SK-N-SH (cell line): ENCODE measurements around the gene NFIA.

Experiments
- CTCF ChIP-seq: fragments of 200-600 bp; sonication (generic); IDR thresholded peaks from 2 replicates; pipeline ENCODE4 v1.6.1; 2017; ENCODE audit warnings: antibody characterized with exemption, mild to moderate bottlenecking, moderate library complexity
- MEF2A ChIP-seq: IDR thresholded peaks from 2 replicates; pipeline ENCODE4 v1.4.0; 2012; ENCODE audit warnings: low read depth, borderline replicate concordance
- POLR2AphosphoS5 ChIP-seq: IDR thresholded peaks from 2 replicates; pipeline ENCODE4 v1.6.1; 2012; ENCODE audit warnings: low read depth, low read length
- USF1 ChIP-seq: IDR thresholded peaks from 2 replicates; pipeline ENCODE4 v1.4.0; 2012; ENCODE audit warnings: low read depth, borderline replicate concordance

GRCh38 chr1:61293986-61294504 is 211.7 kb downstream of the NFIA start:
- TF ChIP-seq POLR2AphosphoS5, result no peak
- TF ChIP-seq CTCF, result no peak
- TF ChIP-seq MEF2A, result no peak
- TF ChIP-seq USF1, result no peak
